Uterus (tissue), 4 donors: ENCODE data around the gene PFKFB2. TPM values are rescaled to one million over a fixed set of nuclear protein-coding genes. Genes with fewer than 3 reads are reported as not detected.

Experiments
- DNase-seq, 2 donors: peaks; one replicate each; pipeline ENCODE4 v3.0.0-alpha.2; 2019 to 2020
- H3K27ac ChIP-seq, 2 donors: fragments of 200-600 bp; sonication (generic); 1 replicate in 1 of 2; 2 replicates in 1 of 2; pipeline ENCODE4 v1.5.1; 2016 to 2018
- H3K27me3 ChIP-seq, 2 donors: fragments of 200-600 bp; sonication (generic); one replicate each; pipeline ENCODE4 v1.5.1; 2018 to 2019; ENCODE audit warnings: control low read depth in 1 of 2
- H3K36me3 ChIP-seq, 2 donors: fragments of 200-600 bp; sonication (generic); one replicate each; pipeline ENCODE4 v1.5.1; 2019; ENCODE audit warnings: control low read depth in 1 of 2
- H3K4me1 ChIP-seq, 2 donors: fragments of 200-600 bp; sonication (generic); one replicate each; pipeline ENCODE4 v1.5.1; 2018 to 2019; ENCODE audit warnings: control low read depth in 1 of 2
- H3K4me3 ChIP-seq, 2 donors: fragments of 200-600 bp; sonication (generic); 1 replicate in 1 of 2; 2 replicates in 1 of 2; pipeline ENCODE4 v1.5.1; 2018 to 2019; ENCODE audit warnings: mild to moderate bottlenecking in 1 of 2
- H3K9me3 ChIP-seq, 2 donors: fragments of 200-600 bp; sonication (generic); one replicate each; pipeline ENCODE4 v1.5.1; 2019; ENCODE audit warnings: control low read depth in 1 of 2
- POLR2A ChIP-seq, 2 donors: fragments of 450-650 bp; IDR thresholded peaks; one replicate each; pipeline ENCODE4 v1.6.1; 2016; ENCODE audit warnings: antibody characterized with exemption in 2 of 2, mild to moderate bottlenecking in 1 of 2, moderate library complexity in 1 of 2
- intact Hi-C: fragments of 100-400 bp; cut with DNase I; formaldehyde crosslinking; loops from one replicate; pipeline ENCODE4 v1.15.1; 2023; ENCODE audit warnings: low total_unique reads
- total RNA-seq, 4 donors: library from RNA; depleted of rRNA in 3 of 4; stranded (reverse); fragments of >200 nt in 3 of 4; gene quantifications; one replicate each; pipeline versions ENCODE4 v1.1.0 to v1.2.4, GENCODE V29; 2014 to 2023
- TF ChIP-seq, protein P1 (sequence below), 4 experiments: fragments of 200-600 bp in 2 of 4; fragments of 450-650 bp in 2 of 4; sonication (generic) in 2 of 4; IDR thresholded peaks; one replicate each; pipeline ENCODE4 v1.5.1; 2016 to 2019; ENCODE audit warnings: antibody characterized with exemption in 4 of 4, mild to moderate bottlenecking in 2 of 4, moderate library complexity in 1 of 4
- donor health status: DM: yes; HTN: yes; CAD: no.

Gene PFKFB2
- total RNA-seq, 4 donors from 2014 or later = 0.51 to 10.7 (median 2.9) TPM

DNA sequence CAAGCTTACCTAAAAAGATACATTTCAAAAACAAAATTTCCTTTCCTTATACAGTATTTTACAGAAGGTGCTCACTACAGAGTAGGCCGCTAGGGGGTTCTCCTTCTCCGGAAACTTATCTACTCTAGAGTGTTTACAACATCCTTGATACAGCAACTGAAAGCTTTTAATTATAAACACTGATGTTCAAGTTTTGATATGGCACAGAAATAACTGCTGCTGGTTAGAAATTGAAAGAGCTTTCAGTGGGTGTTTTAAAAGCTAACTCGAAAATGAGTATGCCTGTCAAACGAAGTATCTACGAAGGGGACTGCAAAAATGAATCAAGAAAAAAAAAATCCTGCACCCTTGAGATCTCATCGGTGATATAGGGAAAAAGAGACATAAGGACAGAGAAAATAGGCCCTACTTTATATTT is 3.1 kb upstream of the PFKFB2 start:
- Histone ChIP-seq H3K27ac (peak overlapping the region; percentile 84 to 88), H3K4me3 (peak overlapping the region; percentile 82 to 95), H3K9me3 (no peaks in the 10 kb centered on the region), H3K36me3 (no peaks in the 10 kb centered on the region), H3K4me1 (peaks cover 0 to 10% of the 10 kb centered on the region in 2 donors), H3K27me3 (no peaks in the 10 kb centered on the region)
- no peak for TF ChIP-seq POLR2A (IDR thresholded peaks at IDR 0.05)
- TF ChIP-seq, protein P1, sequence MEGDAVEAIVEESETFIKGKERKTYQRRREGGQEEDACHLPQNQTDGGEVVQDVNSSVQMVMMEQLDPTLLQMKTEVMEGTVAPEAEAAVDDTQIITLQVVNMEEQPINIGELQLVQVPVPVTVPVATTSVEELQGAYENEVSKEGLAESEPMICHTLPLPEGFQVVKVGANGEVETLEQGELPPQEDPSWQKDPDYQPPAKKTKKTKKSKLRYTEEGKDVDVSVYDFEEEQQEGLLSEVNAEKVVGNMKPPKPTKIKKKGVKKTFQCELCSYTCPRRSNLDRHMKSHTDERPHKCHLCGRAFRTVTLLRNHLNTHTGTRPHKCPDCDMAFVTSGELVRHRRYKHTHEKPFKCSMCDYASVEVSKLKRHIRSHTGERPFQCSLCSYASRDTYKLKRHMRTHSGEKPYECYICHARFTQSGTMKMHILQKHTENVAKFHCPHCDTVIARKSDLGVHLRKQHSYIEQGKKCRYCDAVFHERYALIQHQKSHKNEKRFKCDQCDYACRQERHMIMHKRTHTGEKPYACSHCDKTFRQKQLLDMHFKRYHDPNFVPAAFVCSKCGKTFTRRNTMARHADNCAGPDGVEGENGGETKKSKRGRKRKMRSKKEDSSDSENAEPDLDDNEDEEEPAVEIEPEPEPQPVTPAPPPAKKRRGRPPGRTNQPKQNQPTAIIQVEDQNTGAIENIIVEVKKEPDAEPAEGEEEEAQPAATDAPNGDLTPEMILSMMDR (IDR thresholded peaks at IDR 0.05) = peak; percentile 66 to 75 (median 69)
- peak in 1 of 2 donors; percentile 39 for DNase-seq
- intact Hi-C loops = no loop called here

DNA sequence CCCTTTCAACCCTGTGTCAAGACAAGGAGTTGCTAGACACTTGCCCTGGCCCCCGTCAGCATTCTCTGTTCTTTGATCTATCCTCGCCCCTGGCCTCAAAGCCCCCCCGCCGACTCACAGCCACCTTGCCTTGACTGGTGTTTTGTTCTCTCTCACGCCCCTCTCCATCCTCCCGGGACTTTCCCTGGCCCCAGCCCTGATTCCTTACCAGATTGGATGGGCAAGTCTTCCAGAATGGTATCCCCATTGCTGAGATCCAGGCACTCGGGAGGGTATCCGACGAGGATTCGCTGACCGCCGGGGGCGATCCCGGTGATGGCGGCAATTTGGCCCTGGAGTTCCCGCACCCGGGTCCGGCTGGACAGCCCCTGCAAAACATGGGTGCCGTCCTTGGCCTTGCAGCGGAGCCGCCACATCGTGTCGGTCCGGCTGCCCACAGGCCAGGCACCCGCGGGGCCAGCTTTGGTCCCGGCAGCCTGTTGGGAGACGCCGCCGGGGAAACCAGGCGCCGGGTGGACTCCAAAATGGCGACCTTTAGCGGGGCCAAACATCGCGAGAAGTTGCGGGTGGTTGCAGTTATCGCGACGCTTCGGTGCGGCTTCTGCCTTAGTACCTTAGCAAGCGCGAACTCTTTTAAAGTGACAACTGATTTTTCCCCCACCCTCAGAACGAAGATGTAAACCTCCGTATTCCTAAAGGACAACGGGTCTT is 2.4 kb upstream of the PFKFB2 start:
- Histone ChIP-seq H3K9me3 (no peaks in the 10 kb centered on the region), H3K4me3 (peak overlapping the region; percentile 82 to 95), H3K4me1 (peaks cover 0 to 10% of the 10 kb centered on the region in 2 donors), H3K27ac (peak overlapping the region; percentile 84 to 88), H3K36me3 (no peaks in the 10 kb centered on the region), H3K27me3 (no peaks in the 10 kb centered on the region)
- intact Hi-C loops = no loop called here
- TF ChIP-seq, protein P1 (IDR thresholded peaks at IDR 0.05) = peak in 1 of 4 experiments; percentile 10
- TF ChIP-seq POLR2A (IDR thresholded peaks at IDR 0.05) = peak in 1 of 2 donors; percentile 42
- peak; percentile 91 for DNase-seq

DNA sequence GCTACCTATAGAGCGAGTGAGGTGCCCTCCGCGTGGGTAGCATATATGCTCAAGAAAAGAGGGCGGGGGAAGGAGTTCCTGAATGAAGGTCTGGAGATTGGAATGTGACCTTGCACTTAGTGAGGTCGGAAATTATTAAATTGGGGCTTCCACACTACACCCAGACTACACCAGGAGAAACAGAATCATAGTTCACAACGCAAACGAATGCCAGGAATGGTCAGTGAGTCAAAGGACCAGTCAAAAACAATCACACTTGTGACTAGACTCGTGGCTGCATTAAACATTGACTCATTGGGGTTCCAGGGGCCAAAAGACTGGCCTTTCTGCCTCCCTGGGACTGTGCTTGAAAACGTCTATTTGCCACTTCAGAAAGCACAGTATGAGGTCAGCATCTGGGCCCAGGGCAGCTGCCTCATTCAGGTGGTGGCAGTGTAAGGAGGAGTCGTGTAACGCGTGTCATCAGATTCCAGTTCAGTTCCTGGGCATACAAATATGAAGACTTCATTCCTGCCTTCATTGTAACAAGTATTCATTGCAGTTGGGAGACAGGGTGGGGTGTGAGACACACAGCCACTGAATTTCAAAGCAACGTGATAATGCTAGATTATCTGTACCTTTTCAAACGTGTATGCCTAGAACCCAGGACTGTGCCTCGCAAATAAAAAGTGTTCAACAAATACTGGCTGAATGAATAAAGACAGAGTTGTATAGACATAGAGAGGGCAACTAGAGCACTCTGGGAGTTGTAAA is 1.7 kb upstream of the PFKFB2 start, which contains the start of gene YOD1:
Gene YOD1 (minus strand): TSS at position 18 of the 753 bp plus-strand sequence. CDS start 178 bp downstream, outside the sequence.
- no peak for DNase-seq
- H3K4me3 ChIP-seq = peak within 1 kb of the TSS; percentile 82 to 95
- no peaks in the 10 kb centered on the region for H3K9me3 ChIP-seq
- peaks cover 0 to 10% of the 10 kb centered on the region in 2 donors for H3K4me1 ChIP-seq
- H3K27ac ChIP-seq = peak within 1 kb of the TSS; percentile 84 to 88
- no peaks in the 10 kb centered on the region for H3K27me3 ChIP-seq
- H3K36me3 ChIP-seq = no peaks in the 10 kb centered on the region
- intact Hi-C loops = no loop called here
- TF ChIP-seq POLR2A (IDR thresholded peaks at IDR 0.05) = no peak
- TF ChIP-seq, protein P1 (IDR thresholded peaks at IDR 0.05) = no peak

DNA sequence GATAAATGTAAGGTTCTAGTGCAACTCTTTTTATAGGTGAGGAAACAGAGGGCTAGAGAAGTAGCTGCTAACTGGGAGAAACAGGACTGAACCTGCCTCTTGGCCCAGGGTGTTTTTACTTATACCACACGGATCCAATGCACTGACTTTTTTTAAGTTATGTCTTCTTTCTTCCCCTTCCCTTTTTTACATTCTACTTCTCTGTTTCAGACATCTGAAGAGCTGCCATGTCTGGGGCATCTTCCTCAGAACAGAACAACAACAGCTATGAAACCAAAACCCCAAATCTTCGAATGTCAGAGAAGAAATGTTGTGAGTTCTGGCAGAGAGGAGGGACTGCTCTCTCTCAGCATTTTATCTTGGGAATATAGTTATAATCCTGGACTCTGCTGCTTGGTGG is 1.4 kb downstream of the PFKFB2 start:
- DNase-seq = no peak
- no peak overlapping the region for H3K4me3 ChIP-seq
- H3K36me3 ChIP-seq = no peaks in the 10 kb centered on the region
- H3K4me1 ChIP-seq = no peaks in the 10 kb centered on the region
- TF ChIP-seq, protein P1 (IDR thresholded peaks at IDR 0.05) = no peak
- no peak for TF ChIP-seq POLR2A (IDR thresholded peaks at IDR 0.05)
- H3K9me3 ChIP-seq = no peaks in the 10 kb centered on the region
- no peak overlapping the region for H3K27ac ChIP-seq
- no peaks in the 10 kb centered on the region for H3K27me3 ChIP-seq
- intact Hi-C loops = no loop called here
